H1 (cell line): ENCODE measurements around the gene SH3PXD2A. TPM values are rescaled to one million over a fixed set of nuclear protein-coding genes. Genes with fewer than 3 reads are reported as not detected.

ENCODE experiments used
- CTCF ChIA-PET: fragments of 300-600 bp; sonication (Branson Sonifier 250); formaldehyde crosslinking; loops from one replicate; lab custom pipeline; 2021; ENCODE audit not compliant: partially characterized antibody; lab: Charles Lee
- POLR2A ChIA-PET: fragments of 300-600 bp; sonication (Branson Sonifier 250); formaldehyde crosslinking; loops from one replicate; lab custom pipeline; 2021; ENCODE audit warnings: inconsistent platforms; ENCODE audit not compliant: partially characterized antibody; lab: Charles Lee
- DNase-seq, 2 experiments: peaks; one replicate each; pipeline versions ENCODE4 v3.0.0 to v3.0.0-alpha.2; 2010 to 2022; ENCODE audit warnings: low spot score in 2 of 2, low read depth in 1 of 2, mixed read lengths in 1 of 2
- FAIRE-seq: peaks from 2 replicates; lab custom pipeline; 2011; peaks lifted over from hg19 to GRCh38; lab: Jason Lieb, UNC
- H2AFZ ChIP-seq: 2 replicates; pipeline ENCODE4 v1.8.1; 2012; ENCODE audit warnings: low read length, inconsistent platforms
- H2AK5ac ChIP-seq: 2 replicates; pipeline ENCODE4 v1.6.1; 2013; ENCODE audit warnings: low read depth, low read length
- H2BK120ac ChIP-seq: replicated peaks from 2 replicates; pipeline ENCODE3; 2013; ENCODE audit warnings: low read depth, low read length, inconsistent platforms
- H2BK12ac ChIP-seq: 2 replicates; pipeline ENCODE4 v1.6.1; 2013; ENCODE audit warnings: low read depth, low read length
- H2BK15ac ChIP-seq: 2 replicates; pipeline ENCODE4 v1.6.1; 2013; ENCODE audit warnings: low read length
- H2BK20ac ChIP-seq: 2 replicates; pipeline ENCODE4 v1.6.1; 2013; ENCODE audit warnings: low read length
- H2BK5ac ChIP-seq: 2 replicates; pipeline ENCODE4 v1.6.1; 2013; ENCODE audit warnings: low read depth, low read length
- H3K14ac ChIP-seq: 2 replicates; pipeline ENCODE4 v1.6.1; 2013; ENCODE audit warnings: inconsistent platforms; ENCODE audit not compliant: insufficient read length
- H3K18ac ChIP-seq: 2 replicates; pipeline ENCODE4 v1.6.1; 2013; ENCODE audit warnings: low read length; ENCODE audit errors: extremely low read depth
- H3K23ac ChIP-seq: 2 replicates; pipeline ENCODE4 v1.6.1; 2013; ENCODE audit warnings: inconsistent platforms; ENCODE audit not compliant: insufficient read length
- H3K23me2 ChIP-seq: 2 replicates; pipeline ENCODE4 v1.6.1; 2013; ENCODE audit warnings: low read depth, low read length
- H3K27ac ChIP-seq: 2 replicates; pipeline ENCODE4 v1.6.1; 2011; ENCODE audit warnings: low read depth, low read length, inconsistent platforms
- H3K27me3 ChIP-seq, 4 experiments: replicated peaks in 1 of 4; 1 replicate in 1 of 4; 2 replicates in 3 of 4; pipeline versions ENCODE4 v1.6.1 to v1.8.1; 2011 to 2013; ENCODE audit warnings: low read length in 3 of 4, mild to moderate bottlenecking in 3 of 4, inconsistent platforms in 2 of 4, mixed read lengths in 2 of 4, moderate library complexity in 1 of 4; ENCODE audit not compliant: control insufficient read depth in 3 of 4, insufficient read depth in 3 of 4; ENCODE audit errors: extremely low read depth in 1 of 4
- H3K36me3 ChIP-seq, 4 experiments: 2 replicates each; pipeline versions ENCODE4 v1.6.1 to v1.8.1; 2011 to 2013; ENCODE audit warnings: mild to moderate bottlenecking in 4 of 4, low read length in 3 of 4, moderate library complexity in 2 of 4, control low read depth in 1 of 4, inconsistent platforms in 1 of 4; ENCODE audit not compliant: insufficient read depth in 4 of 4, control insufficient read depth in 2 of 4
- H3K4ac ChIP-seq: replicated peaks from 2 replicates; pipeline ENCODE3; 2013; ENCODE audit warnings: low read length, low read depth, mixed read lengths, inconsistent platforms; ENCODE audit not compliant: insufficient read length
- H3K4me1 ChIP-seq, 4 experiments: replicated peaks in 1 of 4; 1 replicate in 1 of 4; 2 replicates in 3 of 4; pipeline versions ENCODE4 v1.6.1 to v1.8.1; 2011 to 2013; ENCODE audit warnings: low read length in 3 of 4, inconsistent platforms in 2 of 4, mixed read lengths in 1 of 4; ENCODE audit not compliant: insufficient read depth in 4 of 4, control insufficient read depth in 3 of 4
- H3K4me2 ChIP-seq, 2 experiments: 2 replicates each; pipeline versions ENCODE4 v1.6.1 to v1.8.1; 2011 to 2013; ENCODE audit warnings: low read depth in 2 of 2, low read length in 2 of 2, control low read depth in 1 of 2, inconsistent platforms in 1 of 2, mild to moderate bottlenecking in 1 of 2; ENCODE audit not compliant: insufficient read depth in 1 of 2
- H3K4me3 ChIP-seq, 4 experiments: fragments of 200-600, 300-600 bp in 1 of 4; sonication (generic), shearing (Covaris generic), sonication (Bioruptor Twin) in 1 of 4; 2 replicates each; pipeline versions ENCODE4 v1.5.1 to v1.8.1; 2011 to 2016; ENCODE audit warnings: low read length in 4 of 4, low read depth in 3 of 4, control low read depth in 2 of 4, inconsistent platforms in 2 of 4, mild to moderate bottlenecking in 2 of 4, mixed read lengths in 1 of 4, moderate library complexity in 1 of 4; ENCODE audit not compliant: insufficient read depth in 2 of 4; ENCODE audit errors: extremely low read depth in 1 of 4
- H3K56ac ChIP-seq: replicated peaks from 2 replicates; pipeline ENCODE3; 2013; ENCODE audit warnings: low read depth, mild to moderate bottlenecking, mixed read lengths, low read length, inconsistent platforms; ENCODE audit not compliant: insufficient read length
- H3K79me1 ChIP-seq: 2 replicates; pipeline ENCODE4 v1.6.1; 2013; ENCODE audit warnings: low read depth, low read length, control low read depth
- H3K79me2 ChIP-seq, 2 experiments: 2 replicates each; pipeline versions ENCODE4 v1.6.1 to v1.8.1; 2012 to 2013; ENCODE audit warnings: low read length in 2 of 2, mild to moderate bottlenecking in 2 of 2, inconsistent platforms in 1 of 2; ENCODE audit not compliant: insufficient read depth in 2 of 2, control insufficient read depth in 1 of 2
- H3K9ac ChIP-seq, 4 experiments: replicated peaks in 1 of 4; 1 replicate in 1 of 4; 2 replicates in 3 of 4; pipeline versions ENCODE4 v1.6.1 to v1.8.1; 2011 to 2013; ENCODE audit warnings: low read depth in 3 of 4, low read length in 3 of 4, control low read depth in 2 of 4, mild to moderate bottlenecking in 2 of 4, moderate library complexity in 2 of 4, inconsistent platforms in 1 of 4; ENCODE audit errors: extremely low read depth in 1 of 4
- H3K9me3 ChIP-seq, 2 experiments: 2 replicates each; pipeline versions ENCODE4 v1.6.1 to v1.8.1; 2012 to 2013; ENCODE audit warnings: mild to moderate bottlenecking in 2 of 2, moderate library complexity in 2 of 2, control low read depth in 1 of 2, inconsistent platforms in 1 of 2, low read depth in 1 of 2, low read length in 1 of 2, mixed read lengths in 1 of 2; ENCODE audit not compliant: insufficient read depth in 2 of 2
- H4K20me1 ChIP-seq, 2 experiments: replicated peaks in 1 of 2; 2 replicates each; pipeline versions ENCODE3 to v1.8.1; 2011 to 2013; ENCODE audit warnings: inconsistent platforms in 2 of 2, low read length in 2 of 2, mild to moderate bottlenecking in 1 of 2; ENCODE audit not compliant: insufficient read depth in 2 of 2, control insufficient read depth in 1 of 2
- H4K5ac ChIP-seq: 2 replicates; pipeline ENCODE4 v1.6.1; 2013; ENCODE audit warnings: low read length, low read depth, mixed read lengths, inconsistent platforms; ENCODE audit not compliant: insufficient read length
- H4K8ac ChIP-seq: 2 replicates; pipeline ENCODE4 v1.8.0; 2013; ENCODE audit warnings: mild to moderate bottlenecking, moderate library complexity, low read length, inconsistent platforms; ENCODE audit not compliant: insufficient read depth; ENCODE audit errors: extremely low read depth
- H4K91ac ChIP-seq: replicated peaks from 2 replicates; pipeline ENCODE3; 2013; ENCODE audit warnings: low read length, mixed read lengths, inconsistent platforms; ENCODE audit not compliant: insufficient read length
- CBX8 ChIP-seq: fragments of 300-800, 300-1000 bp; sonication (generic); IDR thresholded peaks from 2 replicates; pipeline ENCODE4 v1.7.1; 2016; ENCODE audit warnings: low read depth, low read length, borderline replicate concordance
- CTBP2 ChIP-seq: IDR thresholded peaks from 2 replicates; pipeline ENCODE4 v1.7.0; 2011; ENCODE audit warnings: borderline replicate concordance, mild to moderate bottlenecking, moderate library complexity, mixed read lengths, low read length; ENCODE audit not compliant: insufficient read depth, insufficient read length
- POU5F1 ChIP-seq: IDR thresholded peaks from 2 replicates; pipeline ENCODE4 v1.6.1; 2011; ENCODE audit warnings: low read depth, mild to moderate bottlenecking, low read length, moderate library complexity
- SIX5 ChIP-seq: IDR thresholded peaks from 2 replicates; pipeline ENCODE4 v1.6.1; 2011; ENCODE audit warnings: mild to moderate bottlenecking, low read depth, low read length
- TAF1 ChIP-seq: IDR thresholded peaks from 2 replicates; pipeline ENCODE4 v1.6.1; 2011; ENCODE audit warnings: mild to moderate bottlenecking, low read depth, low read length
- WGBS, 2 experiments: shearing (Covaris generic) in 1 of 2; methylation state at CpG; one replicate each; pipeline versions ENCODE4 v1.1.6 to v1.1.7; 2013 to 2015; ENCODE audit warnings: low lambda C conversion rate in 2 of 2, mixed read lengths in 2 of 2, inconsistent platforms in 1 of 2, low coverage in 1 of 2, missing lambda C conversion rate in 1 of 2; ENCODE audit not compliant: insufficient replicate concordance in 2 of 2, insufficient coverage in 1 of 2, insufficient read length in 1 of 2; ENCODE audit errors: extremely low coverage in 1 of 2, missing lambda C conversion rate in 1 of 2; 5-methylcytosine and 5-hydroxymethylcytosine counted together
- polyA plus RNA-seq, 7 experiments: library from polyadenylated mRNA; depleted of rRNA in 3 of 7; stranded (reverse) in 5 of 7; unstranded in 2 of 7; fragments of >200 nt in 5 of 7; fragments of 200-250 nt in 2 of 7; gene quantifications; 1 replicate in 5 of 7; 2 replicates in 1 of 7; 4 replicates in 1 of 7; pipeline versions ENCODE4 v1.2.1 to v1.2.3, GENCODE V29; 2011 to 2013; ENCODE audit warnings: missing spikeins in 2 of 7, mixed read lengths in 2 of 7
- total RNA-seq: library from RNA; stranded (reverse); fragmentation: NEBNext Ultra II Directional; extraction: Animal tissue kit (Norgen Biotek cat#: 25700); gene quantifications from 2 replicates; pipeline ENCODE4 v1.2.1, GENCODE V29; 2021

Gene SH3PXD2A
- total and polyA plus RNA-seq, 2 of the 8 experiments (the other 6 are each of a cell fraction or from before 2014, with no cell fraction given) = 5.4 to 16.3 TPM

DNA sequence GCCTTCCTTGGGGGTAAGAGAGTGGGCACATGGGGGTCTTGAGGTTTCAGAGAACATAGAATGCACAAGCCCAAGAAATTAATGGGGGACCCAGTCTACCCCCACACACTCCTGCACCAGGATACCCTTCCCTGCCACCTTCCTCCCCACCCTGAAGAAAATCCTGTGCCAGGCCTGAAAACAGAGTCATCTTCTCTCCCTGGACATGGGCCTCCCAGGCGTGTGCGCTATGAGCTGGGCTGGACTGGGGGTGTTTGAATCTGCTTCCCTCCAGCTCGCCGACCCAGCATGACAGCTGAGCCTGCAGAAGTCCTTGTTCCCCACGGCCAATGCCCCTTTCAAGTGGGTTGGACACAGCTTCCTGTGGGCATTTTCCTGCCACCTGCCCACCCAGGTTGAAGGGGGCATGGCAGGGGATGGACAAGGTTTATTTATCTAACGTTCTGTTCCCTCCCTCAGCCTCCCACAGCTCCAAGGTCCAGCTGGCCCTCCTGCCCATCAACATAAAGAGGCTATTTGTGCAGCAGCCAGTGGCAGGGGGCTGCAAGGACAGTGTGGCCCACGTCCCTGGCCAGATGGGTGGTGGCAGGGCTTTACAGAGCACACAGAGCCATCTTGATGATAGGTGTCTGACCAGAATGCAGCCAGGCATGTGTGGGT is 141.0 kb downstream of the SH3PXD2A start:
- DNase-seq = no peak
- CTCF ChIA-PET = interaction anchor here (0.7 to 13.5 kb wide), 38 partner anchors 6 to 407 kb away, joined by 3 to 199 read pairs (median 13); partner anchors contain the start of genes SFR1 and SH3PXD2A
- TF ChIP-seq CBX8 (no peak), POU5F1 (no peak), CTBP2 (no peak), TAF1 (no peak), SIX5 (no peak)
- no peak overlapping the region for H2BK120ac ChIP-seq
- H3K14ac ChIP-seq = no peak overlapping the region
- H4K5ac ChIP-seq = no peak overlapping the region
- H3K4me3 ChIP-seq = no peak overlapping the region
- H4K91ac ChIP-seq = no peak overlapping the region
- H4K20me1 ChIP-seq = peaks cover 0 to 3% of the 10 kb centered on the region in 2 experiments
- H3K79me1 ChIP-seq = no peaks in the 10 kb centered on the region
- no peak overlapping the region for H2BK12ac ChIP-seq
- no peaks in the 10 kb centered on the region; the same call in 1 of the 2 replicates for H3K23me2 ChIP-seq
- H2BK20ac ChIP-seq = no peak overlapping the region
- H4K8ac ChIP-seq = no peak overlapping the region
- peaks cover 0 to 3% (median 1%) of the 10 kb centered on the region in 4 experiments; a peak in 2 of 7 replicates for H3K4me1 ChIP-seq
- no peak overlapping the region for H2AK5ac ChIP-seq
- H2BK15ac ChIP-seq = no peak overlapping the region
- FAIRE-seq = no peak
- no peak overlapping the region for H3K18ac ChIP-seq
- H3K4me2 ChIP-seq = no peak overlapping the region
- H2BK5ac ChIP-seq = no peak overlapping the region
- no peaks in the 10 kb centered on the region for H3K79me2 ChIP-seq
- H2AFZ ChIP-seq = no peak overlapping the region
- H3K23ac ChIP-seq = no peak overlapping the region
- no peak overlapping the region for H3K56ac ChIP-seq
- WGBS, 2 experiments = 92% methylated on average over 6 of the region's 7 CpGs; no CpG with 5 or more reads in 1 of the 2 experiments
- no peak overlapping the region for H3K4ac ChIP-seq
- H3K27ac ChIP-seq = no peak overlapping the region
- no peaks in the 10 kb centered on the region for H3K9me3 ChIP-seq
- POLR2A ChIA-PET = interaction anchor here (0.7 kb wide), 1 partner anchor 9 kb away, joined by 3 read pairs; no protein-coding TSS in a partner anchor
- H3K27me3 ChIP-seq = no peaks in the 10 kb centered on the region
- H3K36me3 ChIP-seq = no peaks in the 10 kb centered on the region
- no peak overlapping the region; a peak in 1 of 7 replicates for H3K9ac ChIP-seq
